Epithelial cell of prostate (primary cell): ENCODE data around the gene ADGRB2.

Experiments used
- DNase-seq: peaks from one replicate; pipeline ENCODE4 v3.0.0-alpha.2; 2011; ENCODE audit warnings: low read depth, low spot score
- H3K27ac ChIP-seq: fragments of 450-650 bp; 2 replicates; pipeline ENCODE4 v1.5.1; 2017; ENCODE audit warnings: mild to moderate bottlenecking

Gene ADGRB2

GRCh38 chr1:31732751-31733289 is 31.3 kb downstream of the ADGRB2 start:
- no peak for DNase-seq
- H3K27ac ChIP-seq, result no peak overlapping the region

- no peak for DNase-seq
- no peak overlapping the region for H3K27ac ChIP-seq
Observed at GRCh38 chr1:31732343-31732742, 31.8 kb downstream of the ADGRB2 start.

- DNase-seq, result no peak
- no peak overlapping the region for H3K27ac ChIP-seq
Observed at GRCh38 chr1:31731049-31731565, 33.0 kb downstream of the ADGRB2 start.

- DNase-seq, result no peak
Observed at GRCh38 chr1:31730336-31731048, 33.6 kb downstream of the ADGRB2 start.

GRCh38 chr1:31727849-31728248 is 36.3 kb downstream of the ADGRB2 start:
- no peak overlapping the region for H3K27ac ChIP-seq
- no peak for DNase-seq

More at GRCh38 chr1:31730336-31731048, 33.6 kb downstream of the ADGRB2 start:
- H3K27ac ChIP-seq, result no peak overlapping the region

GRCh38 chr1:31727195-31727594 is 36.9 kb downstream of the ADGRB2 start:
- H3K27ac ChIP-seq, result no peak overlapping the region
- no peak for DNase-seq

GRCh38 chr1:31726715-31727114 is 37.4 kb downstream of the ADGRB2 start:
- H3K27ac ChIP-seq, result no peak overlapping the region
- DNase-seq, result no peak

GRCh38 chr1:31725777-31726535 is 38.2 kb downstream of the ADGRB2 start:
- DNase-seq, result no peak

GRCh38 chr1:31725134-31725533 is 39.0 kb downstream of the ADGRB2 start:
- no peak overlapping the region for H3K27ac ChIP-seq
- no peak for DNase-seq

More at GRCh38 chr1:31725777-31726535, 38.2 kb downstream of the ADGRB2 start:
- no peak overlapping the region for H3K27ac ChIP-seq

GRCh38 chr1:31723828-31724359 is 40.2 kb downstream of the ADGRB2 start:
- DNase-seq, result no peak
- H3K27ac ChIP-seq, result no peak overlapping the region

- DNase-seq, result no peak
- H3K27ac ChIP-seq, result no peak overlapping the region
Observed at GRCh38 chr1:31718327-31718897, 45.7 kb downstream of the ADGRB2 start.

- no peak overlapping the region for H3K27ac ChIP-seq
- DNase-seq, result no peak
Observed at GRCh38 chr1:31717341-31717740, 46.8 kb downstream of the ADGRB2 start.

GRCh38 chr1:31715873-31716220 is 48.3 kb downstream of the ADGRB2 start:
- no peak for DNase-seq
- no peak overlapping the region for H3K27ac ChIP-seq

- DNase-seq, result no peak
- no peak overlapping the region for H3K27ac ChIP-seq
Observed at GRCh38 chr1:31715087-31715872, 48.9 kb downstream of the ADGRB2 start.

- DNase-seq, result no peak
- H3K27ac ChIP-seq, result no peak overlapping the region
Observed at GRCh38 chr1:31714442-31715086, 49.6 kb downstream of the ADGRB2 start.

GRCh38 chr1:31712630-31713029 is 51.5 kb downstream of the ADGRB2 start:
- no peak overlapping the region for H3K27ac ChIP-seq
- DNase-seq, result no peak

GRCh38 chr1:31712068-31712467 is 52.1 kb downstream of the ADGRB2 start:
- no peak overlapping the region for H3K27ac ChIP-seq
- DNase-seq, result no peak

- no peak for DNase-seq
- no peak overlapping the region for H3K27ac ChIP-seq
Observed at GRCh38 chr1:31708324-31708723, 55.8 kb downstream of the ADGRB2 start.

- DNase-seq, result no peak
- H3K27ac ChIP-seq, result no peak overlapping the region
Observed at GRCh38 chr1:31707711-31708110, 56.4 kb downstream of the ADGRB2 start.
